Adrenal gland (tissue), 12 donors: ENCODE data around the gene DHODH. TPM values are rescaled to one million over a fixed set of nuclear protein-coding genes. Genes with fewer than 3 reads are reported as not detected.
A peak's percentile ranks its signal among the peaks of the same experiment; 100 is the strongest.

Experiments used
- DNase-seq, 7 donors: peaks; one replicate each; pipeline ENCODE4 v3.0.0-alpha.2; 2019 to 2020
- H3K27ac ChIP-seq, 5 donors: fragments of 200-600 bp; sonication (generic) in 4 of 5; 1 replicate in 3 of 5; 2 replicates in 2 of 5; pipeline versions ENCODE4 v1.5.1 to v1.8.0; 2016 to 2020; ENCODE audit warnings: mild to moderate bottlenecking in 1 of 5
- H3K27me3 ChIP-seq: fragments of 200-600 bp; 2 replicates; pipeline ENCODE4 v1.8.0; 2021
- H3K36me3 ChIP-seq, 2 donors: fragments of 200-600 bp; replicated peaks in 1 of 2; 1 replicate in 1 of 2; 2 replicates in 1 of 2; pipeline versions ENCODE4 v1.5.1 to v1.8.0; 2018 to 2022
- H3K4me1 ChIP-seq, 2 donors: fragments of 200-600 bp; replicated peaks in 1 of 2; 1 replicate in 1 of 2; 2 replicates in 1 of 2; pipeline versions ENCODE4 v1.5.1 to v1.8.0; 2018 to 2021
- H3K4me3 ChIP-seq, 4 donors: fragments of 200-600 bp; sonication (generic) in 3 of 4; one replicate each; pipeline ENCODE4 v1.5.1; 2016 to 2018
- H3K9me3 ChIP-seq, 3 donors: fragments of 200-600 bp; sonication (generic) in 1 of 3; replicated peaks in 1 of 3; 1 replicate in 2 of 3; 2 replicates in 1 of 3; pipeline versions ENCODE4 v1.5.1 to v1.8.0; 2016 to 2021
- POLR2A ChIP-seq, 2 donors: fragments of 450-650 bp; IDR thresholded peaks; one replicate each; pipeline ENCODE4 v1.6.1; 2017; ENCODE audit warnings: antibody characterized with exemption in 2 of 2, mild to moderate bottlenecking in 2 of 2, moderate library complexity in 1 of 2
- WGBS, 4 donors: extraction: QIAGEN DNeasy Blood & Tissue Kit in 2 of 4; methylation state at CpG; one replicate each; pipeline versions ENCODE4 v1.1.5 to v1.1.7; 2013 to 2017; 5-methylcytosine and 5-hydroxymethylcytosine counted together
- intact Hi-C, 2 donors: fragments of 100-400 bp; cut with DNase I; formaldehyde crosslinking; loops; one replicate each; pipeline versions ENCODE4 v1.14.1 to v1.15.0; 2022 to 2023
- polyA plus RNA-seq, 3 donors: library from polyadenylated mRNA; stranded (reverse); fragments of 200-250 nt in 2 of 3; fragments of 350-450 nt in 1 of 3; fragmentation: Illumina TruSeq in 1 of 3; extraction: RNeasy Lipid Tissue Mini Kit (QIAGEN cat#74804) in 1 of 3; gene quantifications; one replicate each; pipeline ENCODE4 v1.2.3, GENCODE V29; 2013 to 2014
- total RNA-seq, 9 donors: library from RNA; depleted of rRNA in 4 of 9; stranded (reverse); fragments of >200 nt in 4 of 9; fragments of 120-200 nt in 1 of 9; fragmentation: NEBNext Ultra II Directional in 1 of 9; extraction: Animal tissue kit (Norgen Biotek cat#: 25700) in 1 of 9; gene quantifications; one replicate each; pipeline versions ENCODE4 v1.1.0 to v1.2.4, GENCODE V29; 2013 to 2023
- TF ChIP-seq, protein P1 (sequence below), 6 experiments: fragments of 450-650 bp in 4 of 6; fragments of 200-600 bp in 2 of 6; sonication (generic) in 1 of 6; IDR thresholded peaks; 1 replicate in 5 of 6; 2 replicates in 1 of 6; pipeline versions ENCODE4 v1.5.1 to v1.8.0; 2016 to 2021; ENCODE audit warnings: antibody characterized with exemption in 6 of 6, mild to moderate bottlenecking in 2 of 6, moderate library complexity in 1 of 6
- donor health status: healthy with polysubstance abuse.
- donor health status: Bipolar disorder and iron deficiency.
- donor health status: DM: yes; HTN: yes; CAD: no.
- donor health status: DM: no; HTN: no; CAD: no.
- donor health status: DM: no; HTN: no; CAD: no.
- donor health status: DM: yes; HTN: yes; CAD: no.

The DHODH gene
- total and polyA plus RNA-seq, 12 donors, result 1.9 to 11.3 (median 7.9) TPM

DNA sequence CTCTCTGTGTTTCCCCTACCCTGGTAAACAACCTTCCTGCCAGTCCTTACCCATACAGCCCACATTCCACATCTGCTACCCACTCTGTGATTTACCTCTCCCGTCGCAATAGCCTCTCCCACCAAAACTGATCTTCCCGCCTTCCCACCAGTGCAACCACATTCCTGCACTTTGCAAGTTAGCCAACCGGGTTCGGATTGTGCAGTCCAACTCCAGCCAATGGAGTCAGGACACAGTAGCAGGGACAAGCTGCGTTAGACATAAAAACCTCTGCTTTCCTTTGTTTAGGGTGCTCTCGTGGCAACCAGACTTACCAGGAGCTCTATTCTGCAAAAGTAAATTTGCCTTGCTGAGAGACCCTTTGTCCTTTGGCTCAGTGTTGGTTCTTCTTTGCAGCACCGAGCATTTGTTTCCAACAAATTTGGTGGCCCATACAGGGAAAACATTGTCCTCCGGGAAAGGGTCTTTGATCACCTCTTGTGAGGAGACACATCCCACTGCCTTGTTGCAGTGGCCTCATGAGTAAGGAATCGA, 55.9 kb downstream of the DHODH start:
- H3K27me3 ChIP-seq, result no peaks in the 10 kb centered on the region
- H3K4me3 ChIP-seq, result no peak overlapping the region
- WGBS, 4 donors, result 83 to 89% (median 87%) methylated on average over 8 to 10 of the region's 10 CpGs
- no peaks in the 10 kb centered on the region for H3K36me3 ChIP-seq
- no peak overlapping the region for H3K27ac ChIP-seq
- intact Hi-C loops, result no loop called here
- no peaks in the 10 kb centered on the region for H3K4me1 ChIP-seq
- H3K9me3 ChIP-seq, result no peaks in the 10 kb centered on the region
- TF ChIP-seq POLR2A (IDR thresholded peaks at IDR 0.05), result no peak
- TF ChIP-seq, protein P1, sequence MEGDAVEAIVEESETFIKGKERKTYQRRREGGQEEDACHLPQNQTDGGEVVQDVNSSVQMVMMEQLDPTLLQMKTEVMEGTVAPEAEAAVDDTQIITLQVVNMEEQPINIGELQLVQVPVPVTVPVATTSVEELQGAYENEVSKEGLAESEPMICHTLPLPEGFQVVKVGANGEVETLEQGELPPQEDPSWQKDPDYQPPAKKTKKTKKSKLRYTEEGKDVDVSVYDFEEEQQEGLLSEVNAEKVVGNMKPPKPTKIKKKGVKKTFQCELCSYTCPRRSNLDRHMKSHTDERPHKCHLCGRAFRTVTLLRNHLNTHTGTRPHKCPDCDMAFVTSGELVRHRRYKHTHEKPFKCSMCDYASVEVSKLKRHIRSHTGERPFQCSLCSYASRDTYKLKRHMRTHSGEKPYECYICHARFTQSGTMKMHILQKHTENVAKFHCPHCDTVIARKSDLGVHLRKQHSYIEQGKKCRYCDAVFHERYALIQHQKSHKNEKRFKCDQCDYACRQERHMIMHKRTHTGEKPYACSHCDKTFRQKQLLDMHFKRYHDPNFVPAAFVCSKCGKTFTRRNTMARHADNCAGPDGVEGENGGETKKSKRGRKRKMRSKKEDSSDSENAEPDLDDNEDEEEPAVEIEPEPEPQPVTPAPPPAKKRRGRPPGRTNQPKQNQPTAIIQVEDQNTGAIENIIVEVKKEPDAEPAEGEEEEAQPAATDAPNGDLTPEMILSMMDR (IDR thresholded peaks at IDR 0.05), result no peak
- DNase-seq, result no peak

DNA sequence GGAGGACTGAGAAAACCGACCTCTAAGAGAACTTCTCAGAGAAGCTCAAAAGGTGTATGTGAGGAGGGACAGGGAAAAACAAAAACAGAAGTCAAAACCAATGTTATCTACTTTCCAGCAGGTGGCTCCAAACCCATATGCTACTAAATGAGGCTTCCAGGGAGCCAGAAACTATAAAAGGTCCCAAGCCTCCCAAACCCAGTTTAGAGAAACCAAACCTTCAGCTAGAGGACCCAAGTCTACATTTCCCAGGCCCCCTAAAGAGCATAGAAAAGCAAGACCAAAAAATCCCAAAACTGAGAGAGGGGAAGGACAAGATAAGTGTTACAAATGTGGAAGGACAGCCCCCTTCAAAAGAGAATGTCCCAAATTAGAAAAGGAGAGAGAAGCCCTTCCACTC, 58.2 kb downstream of the DHODH start:
- DNase-seq, result peak in 4 of 7 donors; percentile 12 to 38 (median 36)
- no peaks in the 10 kb centered on the region for H3K4me1 ChIP-seq
- H3K4me3 ChIP-seq, result no peak overlapping the region
- H3K9me3 ChIP-seq, result no peaks in the 10 kb centered on the region
- TF ChIP-seq, protein P1 (IDR thresholded peaks at IDR 0.05), result peak; percentile 48 to 72 (median 62)
- no peak for TF ChIP-seq POLR2A (IDR thresholded peaks at IDR 0.05)
- H3K27ac ChIP-seq, result no peak overlapping the region
- no peaks in the 10 kb centered on the region for H3K27me3 ChIP-seq
- H3K36me3 ChIP-seq, result no peaks in the 10 kb centered on the region
- intact Hi-C loops, result no loop called here
- 4 to 8% (median 6%) methylated on average over 1 of the region's 1 CpG for WGBS, 4 donors

DNA sequence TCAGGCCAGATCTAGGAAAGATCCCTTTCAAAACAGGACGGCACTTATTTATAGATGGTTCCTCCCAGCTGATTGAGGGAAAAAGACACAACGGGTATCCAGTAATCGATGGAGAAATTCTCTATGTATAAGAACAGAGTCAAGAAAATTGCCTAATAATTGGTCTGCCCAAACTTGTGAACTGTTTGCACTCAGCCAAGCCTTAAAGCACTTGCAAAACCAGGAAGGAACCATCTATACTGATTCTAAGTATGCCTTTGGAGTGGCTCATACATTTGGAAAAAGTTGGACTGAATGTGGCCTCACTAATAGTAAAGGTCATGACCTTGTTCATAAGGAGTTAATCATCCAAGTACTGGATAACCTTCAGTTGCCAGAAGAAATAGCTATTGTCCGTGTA, 60.4 kb downstream of the DHODH start:
- no peaks in the 10 kb centered on the region for H3K36me3 ChIP-seq
- 61 to 74% (median 64%) methylated on average over 4 of the region's 4 CpGs for WGBS, 4 donors
- peak overlapping the region in 1 of 5 donors; percentile 2 for H3K27ac ChIP-seq
- H3K4me3 ChIP-seq, result no peak overlapping the region
- DNase-seq, result no peak
- H3K9me3 ChIP-seq, result no peaks in the 10 kb centered on the region
- H3K4me1 ChIP-seq, result peaks cover 0 to 5% of the 10 kb centered on the region in 2 donors
- TF ChIP-seq, protein P1 (IDR thresholded peaks at IDR 0.05), result no peak
- no peak for TF ChIP-seq POLR2A (IDR thresholded peaks at IDR 0.05)
- no peaks in the 10 kb centered on the region for H3K27me3 ChIP-seq
- intact Hi-C loops, result no loop called here

DNA sequence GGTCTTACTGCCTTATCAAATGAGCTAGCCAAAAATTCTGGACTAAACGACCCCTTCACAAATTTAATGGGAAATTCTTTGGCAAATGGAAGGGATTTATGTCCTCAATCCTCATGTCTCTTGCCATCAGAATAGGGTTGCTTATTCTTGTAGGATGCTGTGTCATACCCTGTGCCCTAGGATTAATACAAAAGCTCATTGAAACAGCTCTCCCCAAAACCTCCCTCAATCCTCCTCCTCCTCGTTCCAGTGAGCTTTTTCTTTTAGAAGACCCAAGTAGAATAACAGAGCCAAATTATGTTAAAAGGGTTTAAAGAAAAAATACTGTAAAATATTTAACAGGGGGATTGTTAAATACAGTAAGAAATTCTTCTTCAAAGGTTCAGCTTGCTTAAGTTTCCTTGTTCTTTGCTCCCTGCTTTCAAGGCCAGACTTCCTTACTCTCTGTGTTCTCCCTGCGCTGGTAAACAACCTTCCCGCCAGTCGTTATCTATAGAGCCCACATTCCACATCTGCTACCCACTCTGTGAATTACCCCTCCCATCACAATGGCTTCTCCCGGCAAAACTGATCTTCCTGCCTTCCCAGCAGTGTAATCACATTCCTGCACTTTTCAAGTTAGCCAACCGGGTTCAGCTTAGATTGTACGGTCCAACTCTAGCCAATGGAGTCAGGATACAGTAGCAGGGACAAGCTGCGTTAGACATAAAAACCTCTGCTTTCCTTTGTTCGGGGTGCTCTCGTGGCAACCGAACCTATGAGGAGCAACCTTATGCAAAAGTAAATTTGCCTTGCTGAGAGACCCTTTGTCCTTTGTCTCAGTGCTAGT, 64.2 kb downstream of the DHODH start:
- Histone ChIP-seq H3K27me3 (no peaks in the 10 kb centered on the region), H3K36me3 (no peaks in the 10 kb centered on the region), H3K27ac (peak overlapping the region in 3 of 5 donors; percentile 17 to 61 (median 31)), H3K4me1 (peaks cover 0 to 5% of the 10 kb centered on the region in 2 donors), H3K9me3 (no peaks in the 10 kb centered on the region), H3K4me3 (no peak overlapping the region)
- DNase-seq, result peak in 6 of 7 donors; percentile 12 to 58 (median 44)
- TF ChIP-seq, protein P1 (IDR thresholded peaks at IDR 0.05), result no peak
- peak in 1 of 2 donors; percentile 6 for TF ChIP-seq POLR2A (IDR thresholded peaks at IDR 0.05)
- 36 to 38% (median 37%) methylated on average over 12 of the region's 12 CpGs for WGBS, 4 donors
- intact Hi-C loops, result no loop called here
